A549 (cell line): Measurements from ENCODE around the gene ZMYND8.

Experiments used
- EP300 ChIP-seq, 2 experiments: fragments of >200 bp; sonication (Bioruptor Twin); formaldehyde crosslinking; IDR thresholded peaks; 2 replicates in 1 of 2; 3 replicates in 1 of 2; pipeline ENCODE4 v1.6.1; 2016 to 2017
- ESRRA ChIP-seq: fragments of 150-350 bp; IDR thresholded peaks from 2 replicates; pipeline ENCODE4 v1.6.1; 2014; ENCODE audit warnings: mild to moderate bottlenecking, low read length, borderline replicate concordance
- JUN ChIP-seq, 2 experiments: fragments of >200 bp; sonication (Bioruptor Twin); formaldehyde crosslinking; IDR thresholded peaks; 2 replicates in 1 of 2; 3 replicates in 1 of 2; pipeline ENCODE4 v1.6.1; 2016 to 2017
- MAFK ChIP-seq: fragments of 450-650 bp; IDR thresholded peaks from 2 replicates; pipeline ENCODE4 v1.6.1; 2014; ENCODE audit not compliant: partially characterized antibody
- MAX ChIP-seq: IDR thresholded peaks from 2 replicates; pipeline ENCODE4 v1.6.1; 2012
- POLR2AphosphoS2 ChIP-seq: conservative IDR thresholded peaks from 2 replicates; pipeline ENCODE4 v1.6.1; 2012; ENCODE audit warnings: low read length, improper control_type of control experiment, inconsistent platforms
- RCOR1 ChIP-seq: fragments of 150-350 bp; IDR thresholded peaks from 2 replicates; pipeline ENCODE4 v1.6.1; 2014; ENCODE audit warnings: antibody characterized with exemption, low read length, low read depth
- TF ChIP-seq, protein P1 (sequence below): fragments of >200 bp; sonication (Bioruptor Twin); formaldehyde crosslinking; IDR thresholded peaks from 3 replicates; pipeline ENCODE4 v1.5.1; 2016

GRCh38 chr20:47335251-47336128 lies 21.0 kb downstream of the ZMYND8 start:
- TF ChIP-seq RCOR1: no peak
- TF ChIP-seq, protein P1, sequence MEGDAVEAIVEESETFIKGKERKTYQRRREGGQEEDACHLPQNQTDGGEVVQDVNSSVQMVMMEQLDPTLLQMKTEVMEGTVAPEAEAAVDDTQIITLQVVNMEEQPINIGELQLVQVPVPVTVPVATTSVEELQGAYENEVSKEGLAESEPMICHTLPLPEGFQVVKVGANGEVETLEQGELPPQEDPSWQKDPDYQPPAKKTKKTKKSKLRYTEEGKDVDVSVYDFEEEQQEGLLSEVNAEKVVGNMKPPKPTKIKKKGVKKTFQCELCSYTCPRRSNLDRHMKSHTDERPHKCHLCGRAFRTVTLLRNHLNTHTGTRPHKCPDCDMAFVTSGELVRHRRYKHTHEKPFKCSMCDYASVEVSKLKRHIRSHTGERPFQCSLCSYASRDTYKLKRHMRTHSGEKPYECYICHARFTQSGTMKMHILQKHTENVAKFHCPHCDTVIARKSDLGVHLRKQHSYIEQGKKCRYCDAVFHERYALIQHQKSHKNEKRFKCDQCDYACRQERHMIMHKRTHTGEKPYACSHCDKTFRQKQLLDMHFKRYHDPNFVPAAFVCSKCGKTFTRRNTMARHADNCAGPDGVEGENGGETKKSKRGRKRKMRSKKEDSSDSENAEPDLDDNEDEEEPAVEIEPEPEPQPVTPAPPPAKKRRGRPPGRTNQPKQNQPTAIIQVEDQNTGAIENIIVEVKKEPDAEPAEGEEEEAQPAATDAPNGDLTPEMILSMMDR: no peak; the same call in 2 of the 3 replicates
- no peak for TF ChIP-seq MAX
- TF ChIP-seq EP300 (IDR thresholded peaks at IDR 0.05): no peak
- TF ChIP-seq JUN (IDR thresholded peaks at IDR 0.05): no peak
- no peak for TF ChIP-seq ESRRA
- no peak for TF ChIP-seq MAFK
- no peak for TF ChIP-seq POLR2AphosphoS2
